ENCODE measurements around the gene PCGF1.

DNA sequence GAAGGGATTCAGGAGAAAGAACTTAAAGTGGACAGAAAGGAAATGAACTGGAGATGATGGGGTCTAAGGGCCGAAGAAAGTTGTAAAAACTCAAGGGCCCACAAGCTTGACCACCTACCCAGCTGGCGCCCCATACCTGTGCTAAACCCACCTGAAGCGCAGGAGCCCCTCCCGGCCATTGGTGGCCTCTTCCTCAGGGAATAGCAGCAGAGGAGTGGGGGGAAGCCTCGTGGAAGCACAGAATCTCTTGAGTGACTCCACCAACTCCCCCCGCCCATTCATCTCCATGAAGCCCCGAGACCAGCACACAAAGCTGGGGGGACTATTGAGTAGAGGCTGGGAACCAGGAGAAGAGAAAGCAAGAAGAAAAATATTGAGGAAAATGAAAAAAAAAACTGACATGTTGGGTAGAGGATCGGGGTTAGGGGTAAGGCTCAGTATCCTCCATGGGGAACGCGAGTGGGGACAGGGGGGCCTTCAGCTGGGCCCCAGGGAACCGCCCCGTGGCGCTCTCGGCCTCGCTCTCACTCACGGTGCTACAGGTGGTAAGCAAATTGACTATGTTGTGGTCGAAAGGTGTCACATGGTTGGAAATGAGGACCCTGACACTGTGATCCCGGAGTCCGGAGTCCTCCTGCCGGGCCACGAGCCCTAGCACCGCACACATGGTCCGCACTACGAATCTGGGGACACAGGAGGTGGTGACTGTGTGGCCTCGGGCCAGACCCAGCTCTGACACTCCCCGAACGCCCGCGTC is 21.3 kb upstream of the PCGF1 start:
- TF ChIP-seq POLR2AphosphoS5 (IDR thresholded peaks at IDR 0.05; ENCODE audit: low read depth, low read length) (no peak), EZH2 (IDR thresholded peaks at IDR 0.05) (no peak), RAD21 (IDR thresholded peaks at IDR 0.05; ENCODE audit: low read depth) (no peak), FOSL1 (IDR thresholded peaks at IDR 0.05; ENCODE audit: low read depth) (no peak), POLR2A (IDR thresholded peaks at IDR 0.05; ENCODE audit: borderline replicate concordance, extremely low read depth, insufficient read depth, insufficient read length) (no peak)
- TF ChIP-seq, protein P1, sequence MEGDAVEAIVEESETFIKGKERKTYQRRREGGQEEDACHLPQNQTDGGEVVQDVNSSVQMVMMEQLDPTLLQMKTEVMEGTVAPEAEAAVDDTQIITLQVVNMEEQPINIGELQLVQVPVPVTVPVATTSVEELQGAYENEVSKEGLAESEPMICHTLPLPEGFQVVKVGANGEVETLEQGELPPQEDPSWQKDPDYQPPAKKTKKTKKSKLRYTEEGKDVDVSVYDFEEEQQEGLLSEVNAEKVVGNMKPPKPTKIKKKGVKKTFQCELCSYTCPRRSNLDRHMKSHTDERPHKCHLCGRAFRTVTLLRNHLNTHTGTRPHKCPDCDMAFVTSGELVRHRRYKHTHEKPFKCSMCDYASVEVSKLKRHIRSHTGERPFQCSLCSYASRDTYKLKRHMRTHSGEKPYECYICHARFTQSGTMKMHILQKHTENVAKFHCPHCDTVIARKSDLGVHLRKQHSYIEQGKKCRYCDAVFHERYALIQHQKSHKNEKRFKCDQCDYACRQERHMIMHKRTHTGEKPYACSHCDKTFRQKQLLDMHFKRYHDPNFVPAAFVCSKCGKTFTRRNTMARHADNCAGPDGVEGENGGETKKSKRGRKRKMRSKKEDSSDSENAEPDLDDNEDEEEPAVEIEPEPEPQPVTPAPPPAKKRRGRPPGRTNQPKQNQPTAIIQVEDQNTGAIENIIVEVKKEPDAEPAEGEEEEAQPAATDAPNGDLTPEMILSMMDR (IDR thresholded peaks at IDR 0.05 in 2 of 3, conservative IDR thresholded peaks at IDR 0.05 in 1 of 3; ENCODE audit: borderline replicate concordance in 1 of 3, insufficient read depth in 1 of 3, low read depth in 2 of 3, low read length in 2 of 3) = 0 out of 6 replicates have a peak, but pooled peaks of 1 of the 3 experiments have one; percentile 11
- TF ChIP-seq, protein P2, sequence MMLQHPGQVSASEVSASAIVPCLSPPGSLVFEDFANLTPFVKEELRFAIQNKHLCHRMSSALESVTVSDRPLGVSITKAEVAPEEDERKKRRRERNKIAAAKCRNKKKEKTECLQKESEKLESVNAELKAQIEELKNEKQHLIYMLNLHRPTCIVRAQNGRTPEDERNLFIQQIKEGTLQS (IDR thresholded peaks at IDR 0.05) = no peak
- TF ChIP-seq, protein P3, sequence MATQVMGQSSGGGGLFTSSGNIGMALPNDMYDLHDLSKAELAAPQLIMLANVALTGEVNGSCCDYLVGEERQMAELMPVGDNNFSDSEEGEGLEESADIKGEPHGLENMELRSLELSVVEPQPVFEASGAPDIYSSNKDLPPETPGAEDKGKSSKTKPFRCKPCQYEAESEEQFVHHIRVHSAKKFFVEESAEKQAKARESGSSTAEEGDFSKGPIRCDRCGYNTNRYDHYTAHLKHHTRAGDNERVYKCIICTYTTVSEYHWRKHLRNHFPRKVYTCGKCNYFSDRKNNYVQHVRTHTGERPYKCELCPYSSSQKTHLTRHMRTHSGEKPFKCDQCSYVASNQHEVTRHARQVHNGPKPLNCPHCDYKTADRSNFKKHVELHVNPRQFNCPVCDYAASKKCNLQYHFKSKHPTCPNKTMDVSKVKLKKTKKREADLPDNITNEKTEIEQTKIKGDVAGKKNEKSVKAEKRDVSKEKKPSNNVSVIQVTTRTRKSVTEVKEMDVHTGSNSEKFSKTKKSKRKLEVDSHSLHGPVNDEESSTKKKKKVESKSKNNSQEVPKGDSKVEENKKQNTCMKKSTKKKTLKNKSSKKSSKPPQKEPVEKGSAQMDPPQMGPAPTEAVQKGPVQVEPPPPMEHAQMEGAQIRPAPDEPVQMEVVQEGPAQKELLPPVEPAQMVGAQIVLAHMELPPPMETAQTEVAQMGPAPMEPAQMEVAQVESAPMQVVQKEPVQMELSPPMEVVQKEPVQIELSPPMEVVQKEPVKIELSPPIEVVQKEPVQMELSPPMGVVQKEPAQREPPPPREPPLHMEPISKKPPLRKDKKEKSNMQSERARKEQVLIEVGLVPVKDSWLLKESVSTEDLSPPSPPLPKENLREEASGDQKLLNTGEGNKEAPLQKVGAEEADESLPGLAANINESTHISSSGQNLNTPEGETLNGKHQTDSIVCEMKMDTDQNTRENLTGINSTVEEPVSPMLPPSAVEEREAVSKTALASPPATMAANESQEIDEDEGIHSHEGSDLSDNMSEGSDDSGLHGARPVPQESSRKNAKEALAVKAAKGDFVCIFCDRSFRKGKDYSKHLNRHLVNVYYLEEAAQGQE (IDR thresholded peaks at IDR 0.05; ENCODE audit: low read depth) = no peak
